Left ventricle myocardium inferior (tissue), 1 donor: ENCODE data around the gene DND1. TPM values are rescaled to one million over a fixed set of nuclear protein-coding genes. Genes with fewer than 3 reads are reported as not detected.
"Not testable (repeated sequence)": the region's sequence is repeated elsewhere in the genome, so short reads cannot be mapped to it uniquely, and the experiment has no call there.

Experiments used
- DNase-seq: peaks from one replicate; pipeline ENCODE4 v3.0.0-alpha.2; 2020
- H3K27ac ChIP-seq: fragments of 200-600 bp; replicated peaks from 2 replicates; pipeline ENCODE4 v1.8.0; 2021
- H3K27me3 ChIP-seq: fragments of 200-600 bp; 2 replicates; pipeline ENCODE4 v1.8.0; 2021; ENCODE audit warnings: low read depth
- H3K36me3 ChIP-seq: fragments of 200-600 bp; 2 replicates; pipeline ENCODE4 v1.8.0; 2021
- H3K4me1 ChIP-seq: fragments of 200-600 bp; 2 replicates; pipeline ENCODE4 v1.8.0; 2021
- H3K4me3 ChIP-seq: fragments of 200-600 bp; 2 replicates; pipeline ENCODE4 v1.8.0; 2021; ENCODE audit warnings: mild to moderate bottlenecking, moderate library complexity
- H3K9me3 ChIP-seq: fragments of 200-600 bp; replicated peaks from 2 replicates; pipeline ENCODE4 v1.8.0; 2021
- intact Hi-C: fragments of 100-400 bp; cut with micrococcal nuclease; formaldehyde crosslinking; loops from one replicate; pipeline ENCODE4 v1.11.0; 2022
- total RNA-seq: library from RNA; stranded (reverse); fragmentation: NEBNext Ultra II Directional; extraction: Animal tissue kit (Norgen Biotek cat#: 25700); gene quantifications from one replicate; pipeline ENCODE4 v1.2.1, GENCODE V29; 2021
- TF ChIP-seq, protein P1 (sequence below): fragments of 200-600 bp; IDR thresholded peaks from 2 replicates; pipeline ENCODE4 v1.8.0; 2021; ENCODE audit warnings: antibody characterized with exemption, mild to moderate bottlenecking, borderline replicate concordance
- donor health status: DM: no; HTN: yes; CAD: no; lungs with severe emphysema.

DND1 gene
- total RNA-seq, 1 donor from 2014 or later, result 0.47 TPM

DNA sequence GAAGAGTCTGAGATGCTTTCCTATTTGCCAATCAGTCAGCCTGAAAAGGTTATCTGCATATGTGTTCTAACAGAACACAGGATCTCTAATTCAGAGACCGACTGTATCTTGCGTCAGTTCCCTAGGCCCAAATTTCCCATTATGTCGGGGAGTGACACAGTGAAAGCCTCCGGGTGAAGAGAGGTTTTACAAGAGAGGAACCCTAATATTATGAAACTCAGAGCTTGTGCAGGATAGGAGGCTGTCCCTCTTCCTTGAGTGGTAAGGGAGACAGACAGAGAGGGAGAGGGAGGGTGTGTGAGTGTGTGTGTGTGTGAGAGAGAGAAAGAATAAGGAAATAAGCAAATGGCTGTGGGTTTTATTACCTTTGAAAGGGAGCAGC lies 42.3 kb downstream of the DND1 start:
- H3K9me3 ChIP-seq, result peaks cover 12% of the 10 kb centered on the region
- peaks cover 21% of the 10 kb centered on the region for H3K4me1 ChIP-seq
- H3K4me3 ChIP-seq, result peak overlapping the region; percentile 73
- no peaks in the 10 kb centered on the region for H3K27me3 ChIP-seq
- H3K36me3 ChIP-seq, result no peaks in the 10 kb centered on the region
- no peak for DNase-seq
- peak overlapping the region; percentile 84 for H3K27ac ChIP-seq
- TF ChIP-seq, protein P1, sequence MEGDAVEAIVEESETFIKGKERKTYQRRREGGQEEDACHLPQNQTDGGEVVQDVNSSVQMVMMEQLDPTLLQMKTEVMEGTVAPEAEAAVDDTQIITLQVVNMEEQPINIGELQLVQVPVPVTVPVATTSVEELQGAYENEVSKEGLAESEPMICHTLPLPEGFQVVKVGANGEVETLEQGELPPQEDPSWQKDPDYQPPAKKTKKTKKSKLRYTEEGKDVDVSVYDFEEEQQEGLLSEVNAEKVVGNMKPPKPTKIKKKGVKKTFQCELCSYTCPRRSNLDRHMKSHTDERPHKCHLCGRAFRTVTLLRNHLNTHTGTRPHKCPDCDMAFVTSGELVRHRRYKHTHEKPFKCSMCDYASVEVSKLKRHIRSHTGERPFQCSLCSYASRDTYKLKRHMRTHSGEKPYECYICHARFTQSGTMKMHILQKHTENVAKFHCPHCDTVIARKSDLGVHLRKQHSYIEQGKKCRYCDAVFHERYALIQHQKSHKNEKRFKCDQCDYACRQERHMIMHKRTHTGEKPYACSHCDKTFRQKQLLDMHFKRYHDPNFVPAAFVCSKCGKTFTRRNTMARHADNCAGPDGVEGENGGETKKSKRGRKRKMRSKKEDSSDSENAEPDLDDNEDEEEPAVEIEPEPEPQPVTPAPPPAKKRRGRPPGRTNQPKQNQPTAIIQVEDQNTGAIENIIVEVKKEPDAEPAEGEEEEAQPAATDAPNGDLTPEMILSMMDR, result no peak
- intact Hi-C loops, result no loop called here

DNA sequence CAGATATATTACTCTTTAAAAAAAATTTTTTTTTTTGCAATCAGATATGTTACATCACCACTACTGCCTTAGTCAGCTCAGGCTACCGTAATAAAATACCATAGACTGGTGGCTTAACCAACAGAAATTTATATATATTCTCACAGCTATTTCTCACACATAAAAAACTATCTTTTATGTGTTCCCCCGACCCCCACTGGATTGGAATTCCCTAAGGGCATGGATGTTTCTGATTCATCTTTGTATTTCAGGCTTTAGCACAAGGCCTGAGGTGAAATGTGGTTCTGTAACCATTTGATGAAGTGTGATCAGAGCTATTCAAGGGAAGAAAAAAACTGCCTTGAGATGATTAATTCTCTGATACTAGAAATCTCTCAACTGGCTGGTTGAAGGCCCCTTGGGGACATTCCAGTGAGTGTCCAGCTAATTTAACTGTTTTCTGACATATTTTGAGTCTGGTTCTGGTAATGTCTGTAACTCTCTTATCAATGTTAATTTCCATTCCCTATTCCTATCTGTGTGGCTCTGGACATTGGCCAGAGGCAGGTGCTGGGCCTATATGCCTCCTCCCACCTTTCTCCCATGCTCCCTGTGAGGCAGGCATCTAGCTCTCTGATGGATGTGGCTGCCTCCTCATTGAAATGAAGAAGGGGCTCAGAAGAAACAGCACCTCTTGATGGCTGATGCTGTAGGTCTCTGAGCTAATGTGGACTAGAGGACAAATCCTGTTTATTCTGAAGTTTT lies 42.9 kb downstream of the DND1 start:
- Histone ChIP-seq H3K4me1 (peaks cover 21% of the 10 kb centered on the region), H3K9me3 (peaks cover 12% of the 10 kb centered on the region), H3K4me3 (peak overlapping the region; percentile 73), H3K27me3 (no peaks in the 10 kb centered on the region), H3K27ac (peak overlapping the region; percentile 84), H3K36me3 (no peaks in the 10 kb centered on the region)
- TF ChIP-seq, protein P1, result no peak
- intact Hi-C loops, result no loop called here
- DNase-seq, result no peak

DNA sequence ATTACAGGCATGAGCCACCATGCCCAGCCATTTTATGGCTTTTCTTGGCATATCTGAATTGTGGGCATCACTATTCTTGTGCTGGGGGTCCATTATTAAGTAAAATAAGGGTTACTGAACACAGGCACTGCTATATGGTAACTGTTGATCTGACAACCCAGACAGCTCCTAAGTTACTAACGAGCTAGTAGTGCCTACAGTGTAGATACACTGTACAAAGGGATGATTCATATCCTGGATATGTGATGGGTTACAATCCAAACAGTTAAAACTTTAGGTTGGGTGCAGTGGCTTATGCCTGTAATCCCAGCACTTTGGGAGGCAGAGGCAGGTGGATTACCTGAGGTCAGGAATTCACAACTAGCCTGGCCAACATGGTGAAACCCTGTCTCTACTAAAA lies 44.7 kb downstream of the DND1 start:
- H3K4me1 ChIP-seq, result peaks cover 21% of the 10 kb centered on the region
- no peak overlapping the region for H3K27ac ChIP-seq
- no peak for DNase-seq
- H3K4me3 ChIP-seq, result no peak overlapping the region
- H3K9me3 ChIP-seq, result peaks cover 12% of the 10 kb centered on the region
- intact Hi-C loops, result loop anchor here (10.0 kb wide), 1 partner anchor 54 kb away; no protein-coding TSS in a partner anchor
- H3K27me3 ChIP-seq, result no peaks in the 10 kb centered on the region
- TF ChIP-seq, protein P1, result no peak
- H3K36me3 ChIP-seq, result no peaks in the 10 kb centered on the region

DNA sequence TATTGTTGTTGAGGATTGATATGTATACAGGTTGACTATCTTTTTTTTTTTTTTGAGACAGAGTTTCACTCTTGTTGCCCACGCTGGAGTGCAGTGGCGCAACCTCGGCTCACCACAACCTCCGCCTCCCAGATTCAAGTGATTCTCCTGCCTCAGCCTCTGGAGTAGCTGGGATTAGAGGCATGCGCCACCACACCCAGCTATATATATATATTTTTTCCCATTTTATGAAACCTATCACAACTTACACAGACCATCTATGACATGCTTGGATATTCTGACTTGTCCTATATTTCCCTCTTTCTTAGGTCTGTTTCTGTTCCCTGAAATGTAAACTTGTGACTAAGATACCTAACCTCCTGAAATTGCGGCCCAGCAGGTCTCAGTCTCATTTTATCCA lies 45.4 kb downstream of the DND1 start:
- TF ChIP-seq, protein P1, result no peak
- intact Hi-C loops, result loop anchor here (10.0 kb wide), 1 partner anchor 53 kb away; no protein-coding TSS in a partner anchor
- Histone ChIP-seq H3K4me3 (no peak overlapping the region), H3K36me3 (no peaks in the 10 kb centered on the region), H3K27ac (no peak overlapping the region), H3K4me1 (peaks cover 15% of the 10 kb centered on the region), H3K9me3 (peaks cover 12% of the 10 kb centered on the region), H3K27me3 (no peaks in the 10 kb centered on the region)
- no peak for DNase-seq

DNA sequence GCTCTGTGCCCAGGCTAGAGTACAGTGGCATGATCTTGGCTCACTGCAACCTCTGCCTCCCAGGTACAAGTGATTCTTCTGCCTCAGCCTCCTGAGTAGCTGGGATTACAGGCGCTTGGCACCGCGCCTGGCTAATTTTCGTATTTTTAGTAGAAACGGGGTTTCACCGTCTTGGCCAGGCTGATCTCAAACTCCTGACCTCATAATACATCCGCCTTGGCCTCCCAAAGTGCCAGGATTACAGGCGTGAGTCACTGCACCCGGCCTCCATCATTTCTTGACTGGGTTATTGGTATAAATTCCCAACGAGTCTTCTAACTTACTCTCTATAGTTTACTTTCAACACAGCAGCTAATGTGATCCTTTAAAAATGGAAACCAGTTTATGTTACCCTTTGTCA lies 48.5 kb downstream of the DND1 start:
- H3K36me3 ChIP-seq, H3K4me3 ChIP-seq, DNase-seq, H3K27me3 ChIP-seq, H3K4me1 ChIP-seq, H3K27ac ChIP-seq: not testable (repeated sequence)
- peaks cover 12% of the 10 kb centered on the region for H3K9me3 ChIP-seq
- intact Hi-C loops, result loop anchor here (10.0 kb wide), 1 partner anchor 50 kb away; no protein-coding TSS in a partner anchor

DNA sequence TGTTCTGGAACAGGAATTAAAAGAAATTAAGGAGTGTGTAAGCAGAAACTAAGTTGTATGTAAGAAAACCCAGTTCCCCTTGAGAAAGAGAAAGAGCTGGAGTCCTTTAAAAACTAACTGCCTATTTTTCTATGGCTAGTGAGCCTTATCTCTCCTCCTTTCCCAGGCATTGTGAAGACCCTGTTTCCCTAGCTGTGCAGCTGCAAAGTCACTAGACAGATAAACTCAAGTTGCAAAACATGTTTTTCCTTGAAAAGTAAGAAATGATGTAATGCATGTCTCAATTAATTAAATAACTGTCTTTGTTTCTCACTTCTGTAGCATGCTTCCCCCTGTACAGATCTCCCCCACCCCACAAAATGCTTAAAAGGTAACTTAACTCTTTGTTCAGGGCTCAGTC lies 50.3 kb downstream of the DND1 start:
- not testable (repeated sequence) for H3K36me3 ChIP-seq, H3K27me3 ChIP-seq, H3K4me3 ChIP-seq, H3K4me1 ChIP-seq, DNase-seq, H3K9me3 ChIP-seq
- H3K27ac ChIP-seq, result peak overlapping the region; percentile 22
- intact Hi-C loops, result loop anchor here (10.0 kb wide), 1 partner anchor 48 kb away; no protein-coding TSS in a partner anchor
